ENCODE data around the gene OTUD3.

DNA sequence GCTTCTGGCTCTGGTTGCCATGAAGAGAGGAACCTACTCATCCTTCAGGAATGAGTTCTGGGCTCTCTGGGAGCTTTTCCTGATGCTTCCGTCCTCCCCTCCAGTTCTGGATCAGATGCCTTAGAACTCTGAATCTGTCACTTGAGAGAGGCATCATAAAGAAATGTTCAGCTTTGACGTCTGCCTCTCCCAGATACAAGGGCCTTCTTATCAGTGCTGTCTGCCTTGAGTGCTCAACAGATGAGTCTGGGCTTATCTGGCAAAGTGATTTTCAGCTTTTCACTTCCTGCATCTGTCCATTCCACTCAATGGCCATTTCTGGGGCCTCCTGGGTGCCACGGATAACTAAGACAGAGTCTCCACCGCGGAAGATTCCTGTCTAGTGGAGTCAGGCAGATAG, 12.3 kb upstream of the OTUD3 start:
- no peak for TF ChIP-seq EZH2 (IDR thresholded peaks at IDR 0.05; ENCODE audit: insufficient read depth, poor library complexity, severe bottlenecking)
- TF ChIP-seq EZH2phosphoT487 (IDR thresholded peaks at IDR 0.05; ENCODE audit: insufficient read depth, low read depth): no peak

Measured in GM23248 (cell line).